ENCODE results near the gene PHF20. TPM values are rescaled to one million over a fixed set of nuclear protein-coding genes. Genes with fewer than 3 reads are reported as not detected.

Gene PHF20
- total and polyA plus RNA-seq, 2 of the 8 experiments (the other 6 are each of a cell fraction or from before 2014, with no cell fraction given) = 25.6 to 70.1 TPM

DNA sequence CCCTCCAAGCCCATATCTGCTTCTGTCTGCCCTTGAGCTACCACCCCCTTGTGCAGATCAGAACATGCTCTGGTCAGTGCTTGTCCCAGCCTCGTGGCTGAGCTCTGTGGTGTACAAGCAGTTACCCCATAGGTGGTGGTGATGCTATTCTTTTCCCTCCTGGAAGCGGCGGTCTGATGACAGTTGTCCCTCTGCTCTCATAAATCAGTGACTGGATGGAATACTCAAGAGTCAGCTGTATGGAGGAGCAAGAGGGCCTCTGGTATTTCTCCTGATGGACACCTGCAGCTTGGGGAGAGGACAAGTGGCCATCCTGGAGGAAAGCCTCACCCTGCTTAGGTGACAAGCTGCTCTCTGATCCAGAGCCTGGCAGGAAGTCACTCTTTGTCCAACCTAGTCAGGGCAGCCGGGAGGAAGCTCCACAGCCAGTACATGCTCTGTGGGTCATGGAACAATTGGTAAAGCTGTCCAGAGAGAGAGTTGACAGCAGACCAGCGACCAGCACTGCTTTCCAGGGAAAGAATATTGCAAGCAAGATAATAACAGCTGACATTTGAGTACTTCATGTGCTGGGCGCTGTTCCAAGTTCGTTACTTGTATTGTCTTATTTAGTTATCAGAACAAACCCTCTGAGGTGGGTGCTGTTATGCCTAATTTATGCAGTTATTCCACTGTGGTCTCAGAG is 135.3 kb downstream of the PHF20 start (continued):
- no peak for TF ChIP-seq CTCF (IDR thresholded peaks at IDR 0.05; ENCODE audit: control extremely low read depth in 1 of 3, insufficient read depth in 1 of 3, low read depth in 1 of 3, low read length in 3 of 3)
- no peak for TF ChIP-seq JUND (IDR thresholded peaks at IDR 0.05; ENCODE audit: low read length)
- no peak for TF ChIP-seq SP2 (IDR thresholded peaks at IDR 0.05; ENCODE audit: low read length)
- no peak for TF ChIP-seq EZH2 (IDR thresholded peaks at IDR 0.05; ENCODE audit: low read depth, low read length, severe bottlenecking)
- TF ChIP-seq JUN (IDR thresholded peaks at IDR 0.05; ENCODE audit: low read depth, low read length) = no peak
- TF ChIP-seq KDM1A (IDR thresholded peaks at IDR 0.05; ENCODE audit: borderline replicate concordance, low read length) = no peak
- TF ChIP-seq GABPA (IDR thresholded peaks at IDR 0.05; ENCODE audit: borderline replicate concordance, insufficient read depth, low read length) = no peak
- TF ChIP-seq, protein P1, sequence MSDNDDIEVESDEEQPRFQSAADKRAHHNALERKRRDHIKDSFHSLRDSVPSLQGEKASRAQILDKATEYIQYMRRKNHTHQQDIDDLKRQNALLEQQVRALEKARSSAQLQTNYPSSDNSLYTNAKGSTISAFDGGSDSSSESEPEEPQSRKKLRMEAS (IDR thresholded peaks at IDR 0.05) = no peak
